DND-41 (cell line): ENCODE data around the gene RBL2.

Experiments
- CTCF ChIP-seq: IDR thresholded peaks from 2 replicates; pipeline ENCODE4 v1.5.1; 2012; ENCODE audit warnings: borderline replicate concordance, low read length, moderate library complexity, mild to moderate bottlenecking; ENCODE audit not compliant: poor library complexity, severe bottlenecking; ENCODE audit errors: extremely low read depth
- EZH2 ChIP-seq: IDR thresholded peaks from 3 replicates; pipeline ENCODE4 v1.6.1; 2012; ENCODE audit warnings: borderline replicate concordance, low read depth, mild to moderate bottlenecking, moderate library complexity, low read length, inconsistent platforms; ENCODE audit not compliant: severe bottlenecking

GRCh38 chr16:53428681-53429080 lies 5.6 kb upstream of the RBL2 start:
- no peak for TF ChIP-seq CTCF
- TF ChIP-seq EZH2 = no peak
